NCI-H2196 treated with DMSO at 0.1 percent for 48 hours (cell line): ENCODE results near the gene NFE2L2.
"Not testable (repeated sequence)": the region's sequence is repeated elsewhere in the genome, so short reads cannot be mapped to it uniquely, and the experiment has no call there.

ENCODE experiments used
- DNase-seq: peaks from one replicate; lab custom pipeline; 2025; ENCODE audit not compliant: unreplicated experiment; lab: John Stamatoyannopoulos, UW

The NFE2L2 gene

DNA sequence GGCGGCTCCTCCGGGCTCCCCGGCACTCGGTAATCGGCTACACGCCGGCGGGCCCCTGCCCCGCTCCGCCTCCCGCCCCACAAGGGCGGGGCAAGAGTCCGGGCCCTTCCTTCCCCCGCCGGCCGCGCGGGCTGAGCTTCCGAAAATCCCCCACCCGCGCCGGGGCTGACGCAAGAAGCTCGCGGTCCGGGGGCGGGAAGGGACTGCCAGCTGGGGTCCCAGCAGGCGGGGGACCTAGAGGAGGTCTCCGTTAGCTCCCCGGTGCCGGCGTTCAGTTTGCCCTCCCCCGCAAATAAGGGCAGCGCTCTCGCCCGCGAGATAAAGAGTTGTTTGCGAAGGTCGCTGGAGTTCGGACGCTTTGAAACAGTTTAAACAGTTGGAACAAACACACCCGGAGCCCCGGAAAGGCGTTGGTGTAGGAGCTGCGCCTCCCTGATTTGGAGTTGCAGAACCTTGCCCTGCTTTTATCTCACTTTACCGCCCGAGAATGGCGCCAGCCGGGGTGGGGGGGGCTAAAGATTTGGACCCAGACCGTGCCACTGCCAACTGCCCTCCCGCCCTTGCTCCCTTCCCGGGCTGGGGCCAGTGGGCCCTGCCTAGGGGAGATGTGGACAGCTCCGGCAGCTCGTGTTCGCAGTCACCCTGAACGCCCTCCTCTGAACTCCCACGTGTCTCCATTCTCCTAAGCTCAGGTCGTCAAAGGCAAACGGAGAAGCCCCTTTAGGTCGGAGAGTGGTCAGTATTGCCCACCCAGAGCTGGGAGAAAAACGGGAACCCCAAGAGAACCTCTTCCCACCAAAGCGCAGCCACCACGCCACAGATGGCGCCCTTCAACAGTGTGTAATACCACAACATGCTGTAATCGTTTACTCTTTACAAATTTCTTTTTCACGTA, at the start of gene NFE2L2:
Gene NFE2L2, minus strand, starts transcription at position 35 of the 895 bp plus-strand sequence. CDS start 151 bp downstream, outside the sequence.
- peak; percentile 88 for DNase-seq

DNA sequence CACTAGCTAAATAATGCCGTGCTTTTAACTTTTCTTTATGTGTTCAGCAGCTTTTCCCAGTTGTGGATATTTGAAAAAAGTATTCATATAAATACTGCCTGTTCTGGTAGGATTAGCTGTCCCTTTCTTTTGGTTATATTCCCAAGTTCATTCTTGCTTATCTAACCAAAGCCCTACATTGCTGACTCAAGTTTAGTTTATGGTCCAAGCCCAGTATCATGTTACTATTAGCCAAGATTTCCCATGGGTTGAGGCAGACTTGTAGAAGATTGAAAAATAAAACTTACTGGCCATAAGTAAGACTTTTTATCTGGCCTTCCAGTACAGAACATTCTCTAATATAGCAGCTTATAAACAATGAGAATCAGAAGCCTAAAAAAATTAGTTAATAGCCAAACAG, 49.7 kb upstream of the NFE2L2 start:
- no peak for DNase-seq

DNA sequence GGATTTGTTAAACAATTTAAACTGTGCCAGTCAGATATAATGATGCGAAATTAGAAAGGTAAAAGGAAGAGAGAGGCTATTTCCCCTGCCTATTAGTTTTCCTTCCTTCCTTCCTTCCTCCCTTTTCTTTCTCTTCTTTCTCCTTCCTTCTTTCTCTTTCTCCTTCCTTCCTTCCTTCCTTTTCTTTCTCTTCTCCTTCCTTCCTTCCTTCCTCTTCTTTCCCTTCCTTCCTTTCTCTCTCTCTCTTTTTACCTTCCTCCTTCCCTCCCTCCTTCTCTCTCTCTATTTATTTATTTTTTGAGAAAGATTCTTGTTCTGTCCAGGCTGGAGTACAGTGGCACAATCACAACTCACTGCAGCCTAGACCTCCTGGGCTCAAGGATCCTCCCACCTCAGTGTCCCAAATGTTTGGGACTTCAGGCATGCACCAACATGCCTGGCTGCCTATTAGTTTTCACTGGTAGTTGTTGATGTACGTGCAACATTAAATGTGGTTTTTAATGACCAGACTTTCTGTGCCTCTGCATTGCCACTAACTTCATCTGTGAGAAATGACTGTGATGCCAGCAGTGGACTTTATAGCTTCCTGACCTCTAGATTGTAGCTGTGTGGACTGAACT, 48.7 kb upstream of the NFE2L2 start:
- DNase-seq: no peak

DNA sequence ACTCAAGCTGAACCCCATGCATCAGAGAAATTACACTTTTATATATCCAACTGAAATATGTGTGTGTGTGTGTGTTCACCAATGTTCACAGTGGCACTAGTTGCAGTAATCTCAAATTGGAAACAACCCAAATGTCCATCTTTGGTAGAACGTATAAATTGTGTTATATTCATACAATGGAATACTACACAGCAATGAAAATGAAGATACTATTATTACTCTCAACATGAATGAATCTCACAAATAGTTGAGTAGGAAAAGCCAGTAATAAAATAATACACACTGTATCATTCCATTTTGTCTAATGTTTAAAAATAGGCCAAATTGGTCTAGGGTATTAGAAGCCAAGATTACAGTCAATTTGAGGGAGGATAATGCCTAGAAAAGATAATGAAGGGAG, 48.0 kb upstream of the NFE2L2 start:
- DNase-seq: no peak

DNA sequence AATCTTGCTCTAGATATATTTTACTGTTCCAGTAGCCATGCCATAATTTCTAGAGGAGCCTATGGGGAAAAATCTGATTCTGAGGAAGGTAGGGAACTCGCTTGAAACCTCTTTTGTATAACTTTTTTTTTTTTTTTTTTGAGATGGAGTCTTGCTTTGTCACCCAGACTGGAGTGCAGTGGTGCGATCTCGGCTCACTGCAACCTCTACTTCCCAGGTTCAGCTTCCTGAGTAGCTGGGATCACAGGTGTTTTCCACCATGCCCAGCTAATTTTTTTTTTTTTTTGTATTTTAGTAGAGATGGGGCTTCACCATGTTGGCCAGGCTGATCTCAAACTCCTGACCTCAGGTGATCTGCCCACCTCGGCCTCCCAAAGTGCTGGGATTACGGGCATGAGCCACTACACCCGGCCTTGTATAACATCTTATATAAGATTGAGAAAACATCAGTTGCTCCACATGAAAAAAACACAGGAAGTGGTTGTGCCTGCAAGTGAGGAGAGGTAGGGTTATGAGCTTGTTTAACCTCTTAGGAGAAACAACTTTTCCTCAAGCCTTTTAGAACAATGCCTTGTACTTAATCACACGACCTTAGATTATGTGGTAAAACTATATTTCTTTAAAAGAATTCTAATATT, 45.3 kb upstream of the NFE2L2 start:
- not testable (repeated sequence) for DNase-seq

DNA sequence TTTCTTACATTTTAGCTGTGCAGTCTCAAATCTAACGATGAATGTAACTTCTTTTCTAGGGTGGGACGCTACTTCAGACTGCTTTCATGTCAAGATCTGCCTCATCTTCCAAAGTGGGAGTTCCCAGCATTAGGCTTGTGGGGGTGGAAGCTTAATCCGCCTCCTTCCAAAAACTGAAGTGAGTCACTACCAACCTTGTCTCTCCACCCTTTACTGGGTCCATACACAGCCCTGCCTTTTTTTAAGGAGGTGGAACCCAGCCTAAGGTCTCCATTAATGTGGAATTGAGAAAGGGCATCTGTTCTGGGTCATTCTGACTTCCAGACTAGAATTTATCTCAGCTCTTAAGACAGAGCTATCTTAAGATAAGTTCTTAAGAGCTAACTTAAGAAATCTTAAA, 42.0 kb upstream of the NFE2L2 start:
- DNase-seq: no peak

DNA sequence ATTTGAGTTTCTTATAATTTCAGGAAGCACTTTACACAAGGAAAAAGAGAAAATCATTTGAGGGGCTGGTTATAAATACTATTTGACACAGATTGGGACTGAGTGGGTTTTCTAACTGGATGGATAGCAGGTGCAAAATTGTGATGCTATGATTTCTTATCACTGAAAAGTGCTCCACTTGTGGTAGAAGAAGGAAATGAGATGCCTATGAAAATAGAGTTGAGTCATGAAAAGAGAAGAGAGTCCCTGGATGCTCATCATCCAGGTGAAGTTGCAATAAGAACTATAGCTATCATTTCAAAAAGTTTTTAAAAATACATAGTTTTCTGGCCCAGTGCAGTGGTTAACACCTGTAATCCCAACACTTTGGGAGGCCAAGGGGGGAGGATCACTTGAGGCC, 39.4 kb upstream of the NFE2L2 start:
- DNase-seq: no peak

DNA sequence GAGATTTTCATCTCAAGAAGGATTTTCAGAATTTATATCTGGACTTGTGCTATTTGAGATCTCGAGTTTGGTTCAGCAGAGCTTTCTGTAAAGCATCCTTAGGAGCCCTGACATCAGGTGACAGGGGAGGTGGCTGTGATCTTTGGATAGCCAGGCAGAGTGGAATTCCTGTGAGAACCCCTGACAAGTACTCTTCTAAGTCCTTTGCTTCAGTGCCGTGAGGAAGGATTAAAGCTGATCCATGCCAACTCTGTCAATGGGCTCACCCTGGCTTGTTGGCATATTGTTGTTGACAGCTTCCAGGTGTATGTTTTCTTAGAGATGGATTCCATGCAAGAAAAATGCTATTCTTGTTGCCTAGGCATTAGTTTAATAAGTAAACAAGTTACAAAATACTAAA, 38.0 kb upstream of the NFE2L2 start:
- no peak for DNase-seq

DNA sequence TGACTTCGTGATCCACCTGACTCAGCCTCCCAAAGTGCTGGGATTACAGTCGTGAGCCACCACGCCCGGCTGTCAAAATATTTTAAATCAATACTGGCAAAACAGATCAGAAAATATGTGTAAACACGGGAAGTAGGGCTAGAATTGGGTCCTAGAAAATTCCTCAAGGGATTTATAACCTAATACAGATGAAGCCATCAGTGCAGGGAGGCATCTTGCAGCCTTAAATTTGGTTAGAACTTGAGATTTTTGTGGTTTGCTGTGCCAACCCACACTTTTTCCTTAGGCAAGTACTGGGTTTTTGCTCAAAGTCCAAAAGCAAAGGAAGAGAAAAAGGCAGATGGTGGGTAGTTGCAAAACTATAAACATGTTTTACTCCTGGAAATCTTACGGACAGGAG, 33.7 kb upstream of the NFE2L2 start:
- DNase-seq: no peak

DNA sequence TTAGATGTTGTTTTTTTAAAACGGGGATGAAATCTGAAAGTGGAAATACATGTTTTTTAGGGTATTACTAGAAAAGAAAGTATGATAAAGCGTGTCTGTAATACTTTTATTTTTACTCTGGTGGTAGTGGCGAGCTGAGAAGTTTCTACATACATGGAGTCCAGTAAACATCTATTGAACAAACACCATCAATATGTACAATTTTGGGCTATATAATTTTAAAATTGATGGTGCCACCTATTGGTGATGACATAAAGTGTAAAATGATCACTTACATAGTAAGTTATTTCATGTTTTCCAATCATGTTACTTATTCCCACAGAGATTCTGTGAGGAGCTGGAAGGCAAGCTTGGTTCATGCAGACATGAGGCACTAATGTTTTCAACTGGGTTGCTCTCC, 31.5 kb upstream of the NFE2L2 start:
- no peak for DNase-seq

DNA sequence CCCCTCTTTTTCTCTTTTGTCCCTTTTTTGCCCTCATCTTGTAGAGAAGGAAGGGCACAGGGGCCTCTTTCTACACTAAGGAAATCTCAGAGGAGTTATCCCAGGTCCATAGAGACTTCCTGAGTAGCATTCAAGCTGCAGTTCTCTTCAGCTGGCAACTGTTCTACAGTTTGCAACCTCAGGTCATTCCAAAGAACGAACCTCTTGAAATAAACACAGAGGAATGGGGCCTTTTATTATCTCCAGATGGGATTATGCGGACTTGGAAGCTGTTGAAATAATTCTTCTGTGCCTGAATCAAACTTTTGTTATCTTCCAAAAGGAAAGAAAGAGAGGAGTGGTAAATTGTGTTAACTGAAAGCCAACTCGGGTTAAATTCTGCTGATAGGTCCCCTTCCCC, 31.0 kb upstream of the NFE2L2 start:
- no peak for DNase-seq

DNA sequence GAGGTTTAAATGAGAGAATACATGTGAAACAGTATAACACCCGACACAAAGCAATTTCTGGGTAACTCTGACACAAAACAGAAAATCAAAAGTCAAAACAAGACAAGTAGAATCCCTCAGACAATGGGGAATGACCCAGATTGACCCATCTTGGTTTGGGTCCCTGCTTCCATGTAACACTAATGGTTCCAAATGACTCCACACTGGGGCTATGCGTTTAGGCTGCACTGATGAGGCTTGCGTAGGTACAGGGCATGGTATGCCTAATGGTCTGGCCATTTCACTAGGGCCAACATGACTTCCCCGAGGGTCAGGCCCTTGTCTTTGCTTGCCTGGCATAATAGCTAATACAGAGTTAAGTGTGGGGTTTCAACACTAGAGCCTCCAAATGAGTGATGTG, 27.2 kb upstream of the NFE2L2 start:
- no peak for DNase-seq

DNA sequence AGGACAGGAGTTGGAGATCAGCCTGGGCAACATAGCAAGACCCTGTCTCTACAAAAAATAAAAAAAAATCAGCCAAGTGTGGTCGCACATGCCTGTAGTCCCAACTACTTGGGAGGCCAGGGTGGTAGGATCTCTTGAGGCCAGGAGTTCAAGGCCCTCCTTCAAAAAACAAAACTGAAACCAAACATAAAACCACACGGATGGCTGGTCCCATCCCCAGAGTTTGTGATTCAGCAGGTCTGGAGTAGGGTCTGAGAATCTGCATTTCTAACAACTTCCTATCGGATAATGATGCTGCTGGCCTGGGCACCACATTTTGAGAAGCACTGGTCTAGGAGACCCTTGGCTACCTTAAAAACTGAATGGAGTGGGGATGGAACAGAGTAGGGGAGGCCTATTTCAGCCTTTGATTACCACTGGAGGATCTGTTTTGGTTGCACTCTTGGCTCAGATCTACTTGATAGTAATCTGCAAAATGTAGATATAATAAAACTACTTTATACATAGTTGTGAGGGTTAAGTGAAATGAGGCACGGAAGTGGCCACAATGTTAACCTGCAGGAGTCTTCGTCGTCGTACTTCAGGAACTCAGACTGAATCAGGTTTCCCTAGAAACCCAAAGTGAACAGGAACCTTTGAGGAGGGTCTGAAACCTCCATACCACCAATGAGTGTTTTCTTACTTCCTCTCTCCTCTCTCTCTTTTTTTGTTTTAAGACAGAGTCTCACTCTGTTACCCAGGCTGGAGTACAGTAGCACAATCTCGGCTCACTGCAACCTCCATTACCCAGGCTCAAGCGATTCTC, 25.5 kb upstream of the NFE2L2 start:
- DNase-seq: no peak

DNA sequence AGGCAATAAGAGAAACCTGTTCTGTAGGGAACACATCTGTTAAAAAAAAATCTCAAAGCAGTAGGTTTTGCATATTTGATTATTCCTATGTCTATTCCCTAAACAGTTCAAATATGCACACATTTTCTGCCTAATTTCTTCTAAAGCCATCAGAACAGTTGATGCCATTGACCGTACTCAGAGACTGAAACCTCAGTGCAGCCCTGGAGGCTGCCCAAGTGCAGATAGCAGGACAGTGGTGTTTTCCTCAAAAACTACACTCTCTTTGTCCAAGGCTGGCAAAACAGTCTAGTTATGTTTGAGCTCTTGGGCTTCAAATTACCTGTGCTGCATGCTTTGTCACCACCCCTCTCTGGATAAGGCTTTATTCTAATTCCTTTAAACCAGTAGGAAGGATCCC, 23.3 kb upstream of the NFE2L2 start:
- DNase-seq: no peak

DNA sequence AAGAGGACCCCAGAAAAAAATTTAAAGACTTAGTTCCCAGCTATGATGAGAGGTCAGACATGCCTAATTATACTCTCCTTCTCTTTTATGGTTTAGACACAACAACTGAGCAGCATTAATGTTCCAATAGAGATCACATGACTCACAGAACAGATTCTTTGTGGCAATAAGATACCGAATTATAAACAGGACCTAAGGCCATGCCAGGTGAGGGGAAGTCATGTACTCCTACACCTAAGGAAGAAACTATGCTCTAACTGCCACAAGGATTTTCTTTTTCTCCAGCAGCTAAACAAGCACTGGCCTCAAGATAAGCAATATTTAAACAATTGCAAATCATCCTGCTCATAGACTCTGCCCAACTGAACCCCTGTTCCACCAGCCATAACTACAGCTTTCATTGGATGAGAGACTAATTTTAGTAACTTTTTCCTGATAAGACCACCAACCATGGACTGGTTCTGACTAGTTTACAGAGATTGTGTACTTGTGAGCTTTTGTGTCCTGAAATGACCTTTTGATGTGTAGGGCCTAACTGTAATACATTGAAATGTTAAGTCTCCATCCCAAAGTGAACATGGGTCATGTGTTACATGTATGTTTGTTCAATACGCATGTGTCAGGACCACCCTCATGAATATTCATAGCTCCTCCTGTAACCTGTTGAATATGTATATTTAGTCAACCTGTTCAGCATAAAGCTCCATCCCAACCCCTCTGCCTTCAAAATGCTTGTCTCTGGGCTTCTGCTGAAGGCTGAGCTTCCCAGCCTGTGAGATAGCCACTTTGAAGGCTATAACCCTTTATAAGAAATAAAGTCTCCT, 21.6 kb upstream of the NFE2L2 start:
- DNase-seq: no peak

DNA sequence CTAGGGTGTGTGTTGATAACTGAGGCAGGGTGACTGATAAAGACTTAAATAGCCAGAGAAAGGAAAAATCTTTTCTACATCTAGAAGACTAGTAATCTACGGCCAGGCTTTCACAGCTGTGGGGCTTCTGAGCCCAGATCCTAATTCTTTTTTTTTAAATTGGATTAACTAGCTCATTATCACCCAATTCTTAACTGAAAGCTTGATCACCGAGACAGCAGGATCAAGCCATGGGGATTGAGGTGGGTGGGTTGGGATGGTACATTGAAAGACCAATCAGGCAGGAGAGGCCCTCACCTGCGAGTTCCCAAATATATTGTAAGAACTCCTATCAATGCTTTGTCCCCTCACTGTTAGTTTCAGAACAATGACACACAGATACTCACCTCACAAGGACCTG, 20.0 kb upstream of the NFE2L2 start:
- no peak for DNase-seq

DNA sequence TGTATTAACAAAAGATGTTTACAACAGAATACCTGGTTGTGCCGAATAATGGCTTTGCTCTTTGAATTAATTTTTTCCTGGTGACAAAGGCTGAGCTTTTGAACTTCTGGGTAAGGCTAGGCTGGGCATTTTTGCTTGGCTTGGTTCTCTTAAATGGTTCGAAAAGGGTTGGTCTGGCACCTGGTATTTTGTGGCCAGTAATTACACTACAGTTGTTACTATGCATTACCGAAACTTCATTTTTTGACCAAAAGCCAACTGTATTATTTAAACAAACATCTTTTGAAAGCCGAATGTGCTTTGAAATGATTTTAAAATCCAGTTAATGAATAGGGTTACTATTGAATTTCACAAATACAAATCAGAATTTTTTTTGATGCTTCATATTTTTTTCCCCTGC, 19.4 kb upstream of the NFE2L2 start:
- DNase-seq: no peak

DNA sequence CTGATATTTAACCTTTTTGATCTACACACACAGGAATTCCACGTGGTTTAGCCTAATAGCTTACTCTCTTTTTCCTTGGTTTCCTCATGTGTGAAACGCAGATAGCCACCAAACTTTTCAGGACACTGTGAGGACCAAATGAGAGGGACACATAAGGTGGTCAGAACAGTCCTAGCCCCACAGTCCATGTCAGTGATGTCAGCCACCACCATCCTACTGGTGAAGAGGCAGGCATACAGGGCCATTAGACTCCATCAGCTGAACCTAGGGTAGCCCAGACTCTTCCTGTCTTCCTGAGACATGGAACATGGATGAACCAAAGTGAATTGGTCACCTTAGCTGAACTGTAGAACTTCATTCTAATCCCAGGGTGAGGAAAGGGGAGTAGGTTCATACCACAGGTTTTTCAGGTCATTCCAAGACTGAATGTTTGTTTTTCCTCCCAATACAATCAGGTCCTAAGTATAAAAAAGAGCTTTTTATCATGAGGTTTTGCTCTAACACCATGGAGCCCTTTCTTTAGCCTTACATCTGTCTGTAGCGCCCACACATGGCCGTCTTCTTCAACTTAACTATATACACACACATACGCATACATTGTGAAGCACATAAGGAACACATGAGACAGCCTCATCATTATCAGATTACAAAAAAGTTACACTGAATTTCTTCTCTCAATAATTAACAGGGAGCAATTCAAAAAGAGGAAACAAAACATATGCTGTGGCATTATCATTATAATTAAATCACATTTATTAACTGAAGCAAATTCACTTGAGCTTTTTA, 18.5 kb upstream of the NFE2L2 start:
- DNase-seq: no peak

DNA sequence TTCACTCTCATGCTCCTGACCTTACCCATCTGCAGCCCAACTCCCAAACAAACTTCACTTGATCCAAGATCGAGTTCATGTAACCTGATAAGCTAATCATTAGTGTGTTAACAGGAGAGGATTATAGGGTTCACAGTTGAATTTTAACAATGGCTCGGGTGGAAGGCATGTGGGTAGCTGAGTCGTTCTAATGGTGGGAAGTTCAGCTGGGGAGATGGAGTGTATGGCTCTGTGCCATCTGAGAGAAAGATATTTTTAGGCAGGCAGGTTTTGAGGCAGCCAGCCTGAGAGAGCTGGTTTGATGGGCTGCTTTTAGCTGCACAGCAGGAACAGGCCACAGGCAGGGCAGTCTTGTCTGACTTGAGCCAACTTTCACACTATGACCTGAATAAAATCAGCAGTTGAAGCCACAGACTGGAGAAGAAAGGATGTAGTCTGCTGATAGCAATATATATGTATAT, 17.7 kb upstream of the NFE2L2 start:
- DNase-seq: no peak
